Measurements from ENCODE around the gene PITPNM2. TPM values are rescaled to one million over a fixed set of nuclear protein-coding genes. Genes with fewer than 3 reads are reported as not detected.

The PITPNM2 gene
- total RNA-seq, 2 donors from 2014 or later, result 3.2 to 13.4 TPM

- Histone ChIP-seq H3K4me3 (ENCODE audit: low read length) (no peak overlapping the region), H3K4me1 (ENCODE audit: control insufficient read depth, insufficient read depth, low read length) (no peaks in the 10 kb centered on the region), H3K27ac (ENCODE audit: low read depth, low read length) (no peak overlapping the region), H3K9ac (ENCODE audit: extremely low read depth, low read length, poor library complexity, severe bottlenecking) (no peak overlapping the region), H3K27me3 (ENCODE audit: control insufficient read depth, insufficient read depth, low read length, poor library complexity, severe bottlenecking) (no peaks in the 10 kb centered on the region), H3K9me3 (ENCODE audit: control insufficient read depth, low read length) (no peaks in the 10 kb centered on the region), H3K36me3 (ENCODE audit: control insufficient read depth, insufficient read depth, low read length) (no peaks in the 10 kb centered on the region)
- peak; percentile 76 for DNase-seq
- Mint-ChIP-seq H3K27ac (peak overlapping the region; percentile 29), H3K36me3 (ENCODE audit: low read depth) (peaks cover 2% of the 10 kb centered on the region), H3K4me3 (no peak overlapping the region), H3K27me3 (ENCODE audit: insufficient read depth) (no peaks in the 10 kb centered on the region), H3K9me3 (no peaks in the 10 kb centered on the region), H3K4me1 (peaks cover 14% of the 10 kb centered on the region)
- peak; percentile 57 for TF ChIP-seq CTCF (conservative IDR thresholded peaks at IDR 0.05)
- WGBS, 2 experiments (ENCODE audit: insufficient coverage in 1 of 2, insufficient read length in 1 of 2), result 87 to 93% methylated on average over 3 to 6 of the region's 6 CpGs
Observed at GRCh38 chr12:123126294-123127181, 24.4 kb downstream of the PITPNM2 start.

- Mint-ChIP-seq H3K4me1 (peaks cover 10% of the 10 kb centered on the region), H3K36me3 (ENCODE audit: low read depth) (no peaks in the 10 kb centered on the region), H3K27me3 (ENCODE audit: insufficient read depth) (no peaks in the 10 kb centered on the region), H3K27ac (no peak overlapping the region), H3K4me3 (no peak overlapping the region), H3K9me3 (no peaks in the 10 kb centered on the region)
- TF ChIP-seq CTCF (conservative IDR thresholded peaks at IDR 0.05), result no peak
- Histone ChIP-seq H3K9ac (ENCODE audit: extremely low read depth, low read length, poor library complexity, severe bottlenecking) (no peak overlapping the region), H3K36me3 (ENCODE audit: control insufficient read depth, insufficient read depth, low read length) (no peaks in the 10 kb centered on the region), H3K9me3 (ENCODE audit: control insufficient read depth, low read length) (no peaks in the 10 kb centered on the region), H3K4me3 (ENCODE audit: low read length) (no peak overlapping the region), H3K4me1 (ENCODE audit: control insufficient read depth, insufficient read depth, low read length) (no peaks in the 10 kb centered on the region), H3K27ac (ENCODE audit: low read depth, low read length) (no peak overlapping the region), H3K27me3 (ENCODE audit: control insufficient read depth, insufficient read depth, low read length, poor library complexity, severe bottlenecking) (no peaks in the 10 kb centered on the region)
- WGBS, 2 experiments (ENCODE audit: insufficient coverage in 1 of 2, insufficient read length in 1 of 2), result 90 to 97% methylated on average over 2 to 3 of the region's 3 CpGs
- DNase-seq, result no peak
Observed at GRCh38 chr12:123122626-123123025, 28.3 kb downstream of the PITPNM2 start.

- H3K36me3 Mint-ChIP-seq (ENCODE audit: low read depth), result no peaks in the 10 kb centered on the region
- Histone ChIP-seq H3K27me3 (ENCODE audit: control insufficient read depth, insufficient read depth, low read length, poor library complexity, severe bottlenecking) (no peaks in the 10 kb centered on the region), H3K4me1 (ENCODE audit: control insufficient read depth, insufficient read depth, low read length) (no peaks in the 10 kb centered on the region), H3K9ac (ENCODE audit: extremely low read depth, low read length, poor library complexity, severe bottlenecking) (no peak overlapping the region), H3K36me3 (ENCODE audit: control insufficient read depth, insufficient read depth, low read length) (no peaks in the 10 kb centered on the region), H3K9me3 (ENCODE audit: control insufficient read depth, low read length) (no peaks in the 10 kb centered on the region), H3K4me3 (ENCODE audit: low read length) (no peak overlapping the region), H3K27ac (ENCODE audit: low read depth, low read length) (no peak overlapping the region)
- no peak overlapping the region for H3K4me3 Mint-ChIP-seq
- no peak for DNase-seq
- H3K27me3 Mint-ChIP-seq (ENCODE audit: insufficient read depth), result no peaks in the 10 kb centered on the region
- peaks cover 7% of the 10 kb centered on the region for H3K4me1 Mint-ChIP-seq
- TF ChIP-seq CTCF (conservative IDR thresholded peaks at IDR 0.05), result no peak
- no peaks in the 10 kb centered on the region for H3K9me3 Mint-ChIP-seq
- 96% methylated on average over 5 of the region's 6 CpGs for WGBS, 2 experiments (ENCODE audit: insufficient coverage in 1 of 2, insufficient read length in 1 of 2)
- H3K27ac Mint-ChIP-seq, result no peak overlapping the region
Observed at GRCh38 chr12:123121670-123122069, 29.2 kb downstream of the PITPNM2 start.
